HEK293T (cell line): ENCODE data around the gene PPP3R1.

Experiments used
- BHLHE40 ChIP-seq: fragments of 450-650 bp; IDR thresholded peaks from 2 replicates; pipeline ENCODE4 v1.6.1; 2016; ENCODE audit warnings: mild to moderate bottlenecking, moderate library complexity, borderline replicate concordance
- FOXA1 ChIP-seq: fragments of 450-650 bp; IDR thresholded peaks from 2 replicates; pipeline ENCODE4 v1.6.1; 2016; ENCODE audit warnings: mild to moderate bottlenecking
- FOXK2 ChIP-seq: fragments of 450-650 bp; IDR thresholded peaks from 2 replicates; pipeline ENCODE4 v1.6.1; 2016; ENCODE audit warnings: mild to moderate bottlenecking
- FOXM1 ChIP-seq: fragments of 450-650 bp; IDR thresholded peaks from 2 replicates; pipeline ENCODE4 v1.6.1; 2017; ENCODE audit warnings: mild to moderate bottlenecking, borderline replicate concordance
- SP1 ChIP-seq: fragments of 450-650 bp; IDR thresholded peaks from 2 replicates; pipeline ENCODE4 v1.6.1; 2017
- TARDBP ChIP-seq: fragments of 450-650 bp; IDR thresholded peaks from 2 replicates; pipeline ENCODE4 v1.6.1; 2016

DNA sequence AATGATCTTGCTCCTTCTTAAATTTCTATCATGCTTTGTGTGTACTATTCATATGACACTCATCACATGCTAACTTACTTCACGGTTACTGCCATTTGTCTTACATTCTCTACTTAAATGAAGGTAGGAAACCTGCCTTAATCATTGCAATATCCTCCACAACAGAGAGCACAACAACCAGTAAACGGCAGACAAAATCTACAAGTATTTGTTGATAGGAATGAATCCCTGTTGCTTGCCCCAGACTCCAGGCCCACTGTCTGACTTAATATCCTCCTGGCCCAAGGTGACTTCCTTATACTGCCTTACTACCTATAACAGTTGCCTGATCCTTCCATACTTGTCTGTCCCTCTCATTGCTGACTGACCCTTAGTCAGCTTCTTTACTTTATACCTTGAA, 3.5 kb downstream of the PPP3R1 start:
- TF ChIP-seq FOXK2 = no peak
- no peak for TF ChIP-seq FOXA1
- TF ChIP-seq FOXM1 = no peak
- no peak for TF ChIP-seq TARDBP
- TF ChIP-seq SP1 = no peak
- TF ChIP-seq BHLHE40 = no peak
